ENCODE results near the gene MED12L.

Gene MED12L

DNA sequence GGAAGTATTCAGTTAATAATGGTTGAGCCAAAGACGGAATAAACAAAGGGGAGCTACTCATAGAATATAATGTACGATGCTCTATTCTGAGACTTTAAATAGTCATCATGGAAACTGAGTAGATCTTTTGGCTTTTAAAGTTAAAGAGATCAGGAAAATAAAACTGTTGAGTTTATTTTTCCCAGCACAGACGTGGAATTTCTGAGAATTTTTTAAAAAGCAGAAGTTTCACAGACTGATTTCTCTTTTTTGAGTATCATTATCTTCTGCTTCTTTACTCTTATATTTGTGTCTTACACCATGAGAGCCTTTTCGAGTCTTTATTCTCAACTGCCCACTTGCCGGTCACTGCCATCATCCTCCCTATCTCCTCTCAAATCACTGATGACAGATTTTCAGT, 179.7 kb downstream of the MED12L start:
- Histone ChIP-seq H3K36me3 (ENCODE audit: control insufficient read depth, insufficient read depth, low read length) (no peaks in the 10 kb centered on the region), H3K27me3 (replicated peaks; ENCODE audit: control insufficient read depth, insufficient read depth, low read length, poor library complexity, severe bottlenecking) (no peaks in the 10 kb centered on the region), H3K9me3 (ENCODE audit: control insufficient read depth, low read length) (no peaks in the 10 kb centered on the region), H3K4me1 (ENCODE audit: control insufficient read depth, insufficient read depth, low read length, poor library complexity, severe bottlenecking) (peaks cover 4% of the 10 kb centered on the region), H3K27ac (ENCODE audit: insufficient read depth, low read length, poor library complexity, severe bottlenecking) (no peak overlapping the region), H3K4me3 (ENCODE audit: insufficient read depth, low read depth, low read length, poor library complexity, severe bottlenecking) (no peak overlapping the region)
- DNase-seq = no peak

GRCh38 chr3:151265866-151266265, 180.4 kb downstream of the MED12L start:
- Histone ChIP-seq H3K4me3 (ENCODE audit: insufficient read depth, low read depth, low read length, poor library complexity, severe bottlenecking) (no peak overlapping the region), H3K27ac (ENCODE audit: insufficient read depth, low read length, poor library complexity, severe bottlenecking) (no peak overlapping the region), H3K9me3 (ENCODE audit: control insufficient read depth, low read length) (no peaks in the 10 kb centered on the region), H3K4me1 (ENCODE audit: control insufficient read depth, insufficient read depth, low read length, poor library complexity, severe bottlenecking) (peaks cover 4% of the 10 kb centered on the region), H3K36me3 (ENCODE audit: control insufficient read depth, insufficient read depth, low read length) (no peaks in the 10 kb centered on the region), H3K27me3 (replicated peaks; ENCODE audit: control insufficient read depth, insufficient read depth, low read length, poor library complexity, severe bottlenecking) (no peaks in the 10 kb centered on the region)
- DNase-seq = no peak

DNA sequence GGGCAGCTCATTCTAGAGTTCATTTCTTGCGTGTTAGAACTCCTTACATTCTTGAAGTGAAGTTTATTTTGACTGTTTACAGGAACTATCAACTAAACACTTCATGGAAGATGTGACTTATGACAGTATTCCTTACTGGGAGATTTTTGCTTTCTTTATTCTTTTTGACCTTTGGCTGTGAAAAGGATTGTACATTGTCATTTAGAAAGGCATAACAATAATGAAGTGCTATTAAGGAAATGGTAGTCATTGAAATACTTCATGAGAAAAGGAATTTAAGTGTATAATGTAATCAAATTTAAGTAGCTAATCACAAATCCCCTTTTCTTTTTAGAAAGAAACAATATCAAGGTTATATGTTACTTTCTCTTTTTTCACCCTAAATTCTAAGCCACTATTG, 181.6 kb downstream of the MED12L start:
- Histone ChIP-seq H3K27me3 (replicated peaks; ENCODE audit: control insufficient read depth, insufficient read depth, low read length, poor library complexity, severe bottlenecking) (no peaks in the 10 kb centered on the region), H3K9me3 (ENCODE audit: control insufficient read depth, low read length) (no peaks in the 10 kb centered on the region), H3K36me3 (ENCODE audit: control insufficient read depth, insufficient read depth, low read length) (no peaks in the 10 kb centered on the region), H3K4me1 (ENCODE audit: control insufficient read depth, insufficient read depth, low read length, poor library complexity, severe bottlenecking) (peaks cover 4% of the 10 kb centered on the region), H3K4me3 (ENCODE audit: insufficient read depth, low read depth, low read length, poor library complexity, severe bottlenecking) (no peak overlapping the region), H3K27ac (ENCODE audit: insufficient read depth, low read length, poor library complexity, severe bottlenecking) (no peak overlapping the region)
- DNase-seq = no peak

- Histone ChIP-seq H3K9me3 (ENCODE audit: control insufficient read depth, low read length) (no peaks in the 10 kb centered on the region), H3K36me3 (ENCODE audit: control insufficient read depth, insufficient read depth, low read length) (no peaks in the 10 kb centered on the region), H3K4me3 (ENCODE audit: insufficient read depth, low read depth, low read length, poor library complexity, severe bottlenecking) (no peak overlapping the region), H3K27ac (ENCODE audit: insufficient read depth, low read length, poor library complexity, severe bottlenecking) (no peak overlapping the region), H3K27me3 (replicated peaks; ENCODE audit: control insufficient read depth, insufficient read depth, low read length, poor library complexity, severe bottlenecking) (no peaks in the 10 kb centered on the region), H3K4me1 (ENCODE audit: control insufficient read depth, insufficient read depth, low read length, poor library complexity, severe bottlenecking) (peaks cover 4% of the 10 kb centered on the region)
- no peak for DNase-seq
These were observed 183.1 kb downstream of the MED12L start for GRCh38 chr3:151268267-151269235.

DNA sequence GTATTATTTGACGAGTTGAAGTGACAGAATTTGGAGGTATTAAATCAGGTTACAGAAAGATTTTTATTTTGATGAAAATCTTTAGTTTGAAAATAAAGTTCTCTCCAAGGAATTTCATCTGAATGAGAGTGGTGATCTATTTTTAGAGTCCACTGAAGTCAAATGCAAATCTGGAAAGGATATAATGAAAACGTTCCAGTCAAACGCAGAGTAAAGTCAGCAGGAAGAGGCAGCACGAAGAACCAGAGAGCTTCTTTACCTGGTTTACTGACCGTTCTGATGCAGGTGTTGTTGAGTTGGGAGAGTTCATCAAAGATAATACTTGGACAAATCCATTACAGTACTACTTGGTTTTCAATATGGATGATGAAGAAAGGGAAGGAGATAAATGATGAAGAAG, 184.2 kb downstream of the MED12L start:
- no peak overlapping the region for H3K27ac ChIP-seq (ENCODE audit: insufficient read depth, low read length, poor library complexity, severe bottlenecking)
- DNase-seq = no peak
- H3K36me3 ChIP-seq (ENCODE audit: control insufficient read depth, insufficient read depth, low read length) = no peaks in the 10 kb centered on the region
- no peaks in the 10 kb centered on the region for H3K9me3 ChIP-seq (ENCODE audit: control insufficient read depth, low read length)
- no peaks in the 10 kb centered on the region for H3K27me3 ChIP-seq (replicated peaks; ENCODE audit: control insufficient read depth, insufficient read depth, low read length, poor library complexity, severe bottlenecking)
- H3K4me3 ChIP-seq (ENCODE audit: insufficient read depth, low read depth, low read length, poor library complexity, severe bottlenecking) = no peak overlapping the region
- peaks cover 4% of the 10 kb centered on the region for H3K4me1 ChIP-seq (ENCODE audit: control insufficient read depth, insufficient read depth, low read length, poor library complexity, severe bottlenecking)

- no peaks in the 10 kb centered on the region for H3K36me3 ChIP-seq (ENCODE audit: control insufficient read depth, insufficient read depth, low read length)
- H3K4me1 ChIP-seq (ENCODE audit: control insufficient read depth, insufficient read depth, low read length, poor library complexity, severe bottlenecking) = peaks cover 16% of the 10 kb centered on the region
- no peak overlapping the region for H3K4me3 ChIP-seq (ENCODE audit: insufficient read depth, low read depth, low read length, poor library complexity, severe bottlenecking)
- H3K27me3 ChIP-seq (replicated peaks; ENCODE audit: control insufficient read depth, insufficient read depth, low read length, poor library complexity, severe bottlenecking) = no peaks in the 10 kb centered on the region
- no peak overlapping the region for H3K27ac ChIP-seq (ENCODE audit: insufficient read depth, low read length, poor library complexity, severe bottlenecking)
- DNase-seq = no peak
- no peaks in the 10 kb centered on the region for H3K9me3 ChIP-seq (ENCODE audit: control insufficient read depth, low read length)
These were observed 189.6 kb downstream of the MED12L start for GRCh38 chr3:151275091-151275490.

DNA sequence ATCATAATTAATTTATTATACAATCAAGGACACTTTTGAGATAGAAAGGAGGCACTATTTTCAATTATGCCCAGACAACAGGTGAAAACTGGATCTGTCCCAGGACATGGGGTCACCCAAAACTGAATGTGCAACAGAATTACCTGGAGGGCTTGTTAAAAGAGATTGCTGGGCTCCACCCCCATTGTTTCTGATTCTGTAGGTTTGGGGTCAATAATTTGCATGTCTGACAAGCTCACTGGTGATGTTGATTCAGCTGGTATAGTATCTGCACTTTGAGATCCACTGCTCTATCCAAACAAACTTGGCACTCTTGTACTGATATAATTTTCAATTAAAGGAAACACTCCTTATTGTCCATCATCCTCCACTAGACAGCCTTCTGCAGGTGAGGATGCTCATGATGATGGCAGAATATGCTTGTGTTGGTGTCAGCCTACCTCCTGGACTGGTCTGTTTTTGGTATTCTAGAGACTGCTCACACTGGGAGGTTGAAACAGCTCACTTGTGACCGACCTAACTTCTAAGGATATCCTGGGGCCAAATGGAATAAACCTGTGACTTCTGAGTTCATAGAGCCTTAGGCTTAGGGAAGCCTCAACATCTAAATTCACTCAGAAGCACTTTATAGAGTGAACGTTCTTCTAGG, 190.7 kb downstream of the MED12L start:
- Histone ChIP-seq H3K4me3 (ENCODE audit: insufficient read depth, low read depth, low read length, poor library complexity, severe bottlenecking) (peak overlapping the region; percentile 12), H3K4me1 (ENCODE audit: control insufficient read depth, insufficient read depth, low read length, poor library complexity, severe bottlenecking) (peaks cover 16% of the 10 kb centered on the region), H3K9me3 (ENCODE audit: control insufficient read depth, low read length) (no peaks in the 10 kb centered on the region), H3K27ac (ENCODE audit: insufficient read depth, low read length, poor library complexity, severe bottlenecking) (peak overlapping the region; percentile 26), H3K27me3 (replicated peaks; ENCODE audit: control insufficient read depth, insufficient read depth, low read length, poor library complexity, severe bottlenecking) (no peaks in the 10 kb centered on the region), H3K36me3 (ENCODE audit: control insufficient read depth, insufficient read depth, low read length) (no peaks in the 10 kb centered on the region)
- no peak for DNase-seq

GRCh38 chr3:151276687-151277042, 191.2 kb downstream of the MED12L start:
- no peaks in the 10 kb centered on the region for H3K27me3 ChIP-seq (replicated peaks; ENCODE audit: control insufficient read depth, insufficient read depth, low read length, poor library complexity, severe bottlenecking)
- H3K4me3 ChIP-seq (ENCODE audit: insufficient read depth, low read depth, low read length, poor library complexity, severe bottlenecking) = peak overlapping the region; percentile 12

GRCh38 chr3:151278230-151278629, 192.8 kb downstream of the MED12L start, which contains the start of gene P2RY14:
Gene P2RY14, minus strand, starts transcription at chr3:151278542. Its CDS starts 64,226 bp downstream, at chr3:151214316.
- H3K9me3 ChIP-seq (ENCODE audit: control insufficient read depth, low read length) = no peaks in the 10 kb centered on the region
- H3K27ac ChIP-seq (ENCODE audit: insufficient read depth, low read length, poor library complexity, severe bottlenecking) = peak within 1 kb of the TSS; percentile 45
- H3K27me3 ChIP-seq (replicated peaks; ENCODE audit: control insufficient read depth, insufficient read depth, low read length, poor library complexity, severe bottlenecking) = no peaks in the 10 kb centered on the region
- H3K4me3 ChIP-seq (ENCODE audit: insufficient read depth, low read depth, low read length, poor library complexity, severe bottlenecking) = no peak within 1 kb of the TSS
- H3K36me3 ChIP-seq (ENCODE audit: control insufficient read depth, insufficient read depth, low read length) = no peaks in the 10 kb centered on the region
- no peak for DNase-seq
- peaks cover 16% of the 10 kb centered on the region for H3K4me1 ChIP-seq (ENCODE audit: control insufficient read depth, insufficient read depth, low read length, poor library complexity, severe bottlenecking)

More at GRCh38 chr3:151276687-151277042, 191.2 kb downstream of the MED12L start:
- peak in 2 of 3 donors; percentile 2 to 16 for DNase-seq
- Histone ChIP-seq H3K36me3 (ENCODE audit: control insufficient read depth, insufficient read depth, low read length) (no peaks in the 10 kb centered on the region), H3K27ac (ENCODE audit: insufficient read depth, low read length, poor library complexity, severe bottlenecking) (peak overlapping the region; percentile 26), H3K4me1 (ENCODE audit: control insufficient read depth, insufficient read depth, low read length, poor library complexity, severe bottlenecking) (peaks cover 16% of the 10 kb centered on the region), H3K9me3 (ENCODE audit: control insufficient read depth, low read length) (no peaks in the 10 kb centered on the region)
